ENCODE measurements around the gene MACROH2A2. TPM values are rescaled to one million over a fixed set of nuclear protein-coding genes. Genes with fewer than 3 reads are reported as not detected.

The MACROH2A2 gene
- total and polyA plus RNA-seq, 2 of the 8 experiments (the other 6 are each of a cell fraction or from before 2014, with no cell fraction given): 7.9 to 9.3 TPM

DNA sequence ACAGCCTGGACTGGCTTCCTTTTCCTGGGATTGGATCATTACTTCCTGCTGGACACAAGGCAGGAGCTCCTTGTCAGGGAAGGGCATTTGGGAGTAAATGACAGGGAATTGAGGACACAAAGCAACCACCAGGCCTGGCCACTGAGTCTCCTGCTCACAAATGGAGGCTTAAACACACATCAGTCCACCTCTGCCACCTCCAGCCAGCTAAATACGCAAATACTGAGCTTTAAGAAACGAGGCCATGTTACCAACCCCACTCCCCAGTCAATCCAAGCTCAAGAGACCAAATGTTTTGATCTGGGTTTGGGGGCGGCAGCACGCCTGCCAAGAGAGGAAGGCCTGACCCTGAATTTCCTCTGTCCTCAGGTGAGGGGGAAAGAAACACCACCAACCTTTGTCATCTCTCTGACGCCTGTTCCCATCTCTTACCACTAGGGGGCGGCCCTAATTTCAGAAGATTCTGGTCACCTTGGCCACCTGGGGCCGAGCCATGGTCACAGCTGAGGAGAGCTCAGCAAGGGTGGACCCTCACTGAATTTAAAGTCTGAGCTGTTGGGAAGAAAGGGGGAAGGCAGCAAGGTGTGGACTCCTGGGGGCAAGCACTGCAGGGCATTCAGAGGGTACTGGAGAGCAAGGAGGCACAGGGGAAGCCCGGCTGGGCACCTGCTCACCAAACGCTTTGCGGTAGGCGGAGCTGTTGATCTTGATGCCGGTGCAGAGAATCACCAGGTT is 63.5 kb downstream of the MACROH2A2 start:
- H4K5ac ChIP-seq (ENCODE audit: insufficient read length, low read depth, low read length): peak overlapping the region; percentile 4
- H4K8ac ChIP-seq (ENCODE audit: extremely low read depth, insufficient read depth, low read length): no peak overlapping the region
- WGBS, 2 experiments (ENCODE audit: extremely low coverage in 1 of 2, insufficient coverage in 1 of 2, insufficient read length in 1 of 2, insufficient replicate concordance in 2 of 2, low coverage in 1 of 2, low lambda C conversion rate in 2 of 2, missing lambda C conversion rate in 1 of 2): 61% methylated on average over 12 of the region's 12 CpGs; no CpG with 5 or more reads in 1 of the 2 experiments
- H3K56ac ChIP-seq (replicated peaks; ENCODE audit: insufficient read length, low read depth, low read length): no peak overlapping the region
- H2AK5ac ChIP-seq (ENCODE audit: low read depth, low read length): no peak overlapping the region
- H3K4ac ChIP-seq (replicated peaks; ENCODE audit: insufficient read length, low read depth, low read length): no peak overlapping the region
- no peaks in the 10 kb centered on the region; a peak in 1 of 8 replicates for H3K36me3 ChIP-seq (ENCODE audit: control insufficient read depth in 2 of 4, insufficient read depth in 4 of 4, low read length in 3 of 4)
- ChIA-PET POLR2A (ENCODE audit: partially characterized antibody) (interaction anchor here (0.6 to 3.6 kb wide), 6 partner anchors 9 to 181 kb away, joined by 3 to 15 read pairs (median 4); partner anchors contain the start of gene TYSND1), CTCF (ENCODE audit: partially characterized antibody) (interaction anchor here (0.6 to 11.0 kb wide), 63 partner anchors 9 to 592 kb away, joined by 3 to 155 read pairs (median 5); partner anchors contain the start of genes AIFM2, MACROH2A2 and TYSND1)
- H3K14ac ChIP-seq (ENCODE audit: insufficient read length): no peak overlapping the region
- no peaks in the 10 kb centered on the region for H3K79me1 ChIP-seq (ENCODE audit: low read depth, low read length)
- peak overlapping the region; percentile 92 for H2AFZ ChIP-seq (ENCODE audit: low read length)
- peak in 1 of 2 experiments; percentile 84 for DNase-seq (ENCODE audit: low read depth in 1 of 2, low spot score in 2 of 2)
- FAIRE-seq: peak; percentile 89
- no peak overlapping the region for H3K9ac ChIP-seq (replicated peaks in 1 of 4; ENCODE audit: extremely low read depth in 1 of 4, low read depth in 3 of 4, low read length in 3 of 4)
- no peak overlapping the region for H2BK120ac ChIP-seq (replicated peaks; ENCODE audit: low read depth, low read length)
- peak overlapping the region; percentile 37; the same call in 1 of the 2 replicates for H2BK20ac ChIP-seq (ENCODE audit: low read length)
- no peak overlapping the region for H3K4me2 ChIP-seq (ENCODE audit: insufficient read depth in 1 of 2, low read depth in 2 of 2, low read length in 2 of 2)
- no peaks in the 10 kb centered on the region; a peak in 1 of 7 replicates for H3K4me1 ChIP-seq (replicated peaks in 1 of 4; ENCODE audit: control insufficient read depth in 3 of 4, insufficient read depth in 4 of 4, low read length in 3 of 4)
- H3K79me2 ChIP-seq (ENCODE audit: control insufficient read depth in 1 of 2, insufficient read depth in 2 of 2, low read length in 2 of 2): no peaks in the 10 kb centered on the region
- H4K91ac ChIP-seq (replicated peaks; ENCODE audit: insufficient read length, low read length): no peak overlapping the region
- H3K9me3 ChIP-seq (ENCODE audit: insufficient read depth in 2 of 2, low read depth in 1 of 2, low read length in 1 of 2): no peaks in the 10 kb centered on the region
- H3K27me3 ChIP-seq (replicated peaks in 1 of 4; ENCODE audit: control insufficient read depth in 3 of 4, extremely low read depth in 1 of 4, insufficient read depth in 3 of 4, low read length in 3 of 4): no peaks in the 10 kb centered on the region
- H4K20me1 ChIP-seq (replicated peaks in 1 of 2; ENCODE audit: control insufficient read depth in 1 of 2, insufficient read depth in 2 of 2, low read length in 2 of 2): no peaks in the 10 kb centered on the region
- H2BK5ac ChIP-seq (ENCODE audit: low read depth, low read length): 0 out of 2 replicates have a peak overlapping the region, but pooled peaks have one; percentile 4
- H3K4me3 ChIP-seq (ENCODE audit: extremely low read depth in 1 of 4, insufficient read depth in 2 of 4, low read depth in 3 of 4, low read length in 4 of 4): no peak overlapping the region
- no peak overlapping the region; the same call in 1 of the 2 replicates for H2BK15ac ChIP-seq (ENCODE audit: low read length)
- H3K23me2 ChIP-seq (ENCODE audit: low read depth, low read length): no peaks in the 10 kb centered on the region
- H3K23ac ChIP-seq (ENCODE audit: insufficient read length): no peak overlapping the region
- H2BK12ac ChIP-seq (ENCODE audit: low read depth, low read length): no peak overlapping the region
- no peak overlapping the region for H3K27ac ChIP-seq (ENCODE audit: low read depth, low read length)
- H3K18ac ChIP-seq (ENCODE audit: extremely low read depth, low read length): no peak overlapping the region
- TF ChIP-seq SAP30 (IDR thresholded peaks at IDR 0.05; ENCODE audit: insufficient read depth, insufficient replicate concordance, low read length): no peak
- TF ChIP-seq BACH1 (IDR thresholded peaks at IDR 0.05; ENCODE audit: low read length): no peak
- TF ChIP-seq SIX5 (IDR thresholded peaks at IDR 0.05; ENCODE audit: low read depth, low read length): no peak
- no peak for TF ChIP-seq CEBPB (IDR thresholded peaks at IDR 0.05; ENCODE audit: low read depth, low read length)
- no peak for TF ChIP-seq TAF1 (IDR thresholded peaks at IDR 0.05; ENCODE audit: low read depth, low read length)
- no peak for TF ChIP-seq FOSL1 (IDR thresholded peaks at IDR 0.05; ENCODE audit: insufficient read depth, low read depth, low read length)
- TF ChIP-seq CREB1 (IDR thresholded peaks at IDR 0.05): peak; percentile 58
- TF ChIP-seq, protein P1, sequence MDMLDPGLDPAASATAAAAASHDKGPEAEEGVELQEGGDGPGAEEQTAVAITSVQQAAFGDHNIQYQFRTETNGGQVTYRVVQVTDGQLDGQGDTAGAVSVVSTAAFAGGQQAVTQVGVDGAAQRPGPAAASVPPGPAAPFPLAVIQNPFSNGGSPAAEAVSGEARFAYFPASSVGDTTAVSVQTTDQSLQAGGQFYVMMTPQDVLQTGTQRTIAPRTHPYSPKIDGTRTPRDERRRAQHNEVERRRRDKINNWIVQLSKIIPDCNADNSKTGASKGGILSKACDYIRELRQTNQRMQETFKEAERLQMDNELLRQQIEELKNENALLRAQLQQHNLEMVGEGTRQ (IDR thresholded peaks at IDR 0.05; ENCODE audit: low read length): no peak
- no peak for TF ChIP-seq EP300 (IDR thresholded peaks at IDR 0.05; ENCODE audit: borderline replicate concordance in 1 of 2, low read depth in 2 of 2, low read length in 2 of 2)
